Left lobe of liver (tissue), 2 donors: Measurements from ENCODE around the gene CTBP2. TPM values are rescaled to one million over a fixed set of nuclear protein-coding genes. Genes with fewer than 3 reads are reported as not detected.

Experiments
- ATAC-seq: fragments of 200-7000 bp; cut with Tn5 transposase; one replicate; pipeline ENCODE4 v1.9.1; 2020; ENCODE audit warnings: mild to moderate bottlenecking, moderate library complexity
- DNase-seq: peaks from one replicate; pipeline ENCODE4 v3.0.0-alpha.2; 2020; ENCODE audit warnings: low spot score
- total RNA-seq: library from RNA; stranded (reverse); gene quantifications from one replicate; pipeline ENCODE4 v1.2.1, GENCODE V29; 2021
- donor health status: DM: no; HTN: no; CAD: no; lungs with moderate emphysema.
- donor health status: DM: no; HTN: yes; CAD: no.

The CTBP2 gene
- total RNA-seq, 1 donor from 2014 or later: 5.8 TPM

DNA sequence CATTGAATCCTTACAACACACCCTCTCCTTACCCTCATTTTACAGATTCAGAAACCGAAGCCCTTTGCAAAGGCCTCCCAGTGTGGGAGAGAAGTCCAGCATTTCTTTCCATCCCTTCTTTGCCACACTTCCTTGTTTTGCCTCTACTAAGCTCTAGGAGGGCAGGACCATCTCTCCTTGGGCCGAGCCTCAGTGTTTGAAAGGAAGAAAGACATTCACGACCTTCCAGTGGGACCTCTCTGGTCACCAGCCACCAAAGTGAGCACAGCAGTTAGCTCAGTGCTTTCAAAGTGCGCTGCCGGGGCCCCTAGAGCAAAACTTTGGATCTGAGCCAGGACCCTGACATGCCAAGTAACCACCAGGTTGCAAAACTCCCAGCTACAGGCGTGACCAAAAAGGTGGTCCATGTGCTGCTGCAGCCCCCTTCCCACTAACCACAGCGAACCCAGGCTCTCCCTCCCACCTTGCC, 12.4 kb downstream of the CTBP2 start:
- no peak for ATAC-seq
- no peak for DNase-seq

- DNase-seq (no peak), ATAC-seq (no peak)
Observed at GRCh38 chr10:125146791-125147579, 13.4 kb downstream of the CTBP2 start.

- ATAC-seq: no peak
- DNase-seq: no peak
Observed at GRCh38 chr10:125145636-125146035, 14.7 kb downstream of the CTBP2 start.

GRCh38 chr10:125144693-125145623, 15.4 kb downstream of the CTBP2 start:
- ATAC-seq: peak; percentile 71
- no peak for DNase-seq

DNA sequence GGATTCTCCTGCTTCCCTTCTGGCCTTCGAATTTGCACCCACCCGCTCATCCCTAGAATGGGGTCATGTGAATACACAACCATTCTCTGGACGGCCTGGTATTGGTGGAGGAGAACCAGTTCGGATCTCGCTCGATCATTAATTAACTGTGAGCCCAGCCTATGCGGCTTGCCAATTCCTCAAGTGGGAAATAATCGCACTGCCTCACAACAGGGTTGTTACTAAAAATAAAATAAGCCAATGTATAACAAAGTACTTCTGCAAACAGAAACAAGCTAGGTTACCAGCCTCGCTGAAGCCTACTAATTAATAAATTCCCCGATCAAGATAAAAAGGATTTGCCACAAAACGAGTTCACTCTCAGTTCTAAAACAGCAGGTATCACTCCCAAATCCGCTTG, 16.2 kb downstream of the CTBP2 start:
- no peak for DNase-seq
- no peak for ATAC-seq

GRCh38 chr10:125142946-125143345, 17.4 kb downstream of the CTBP2 start:
- ATAC-seq (no peak), DNase-seq (no peak)

DNA sequence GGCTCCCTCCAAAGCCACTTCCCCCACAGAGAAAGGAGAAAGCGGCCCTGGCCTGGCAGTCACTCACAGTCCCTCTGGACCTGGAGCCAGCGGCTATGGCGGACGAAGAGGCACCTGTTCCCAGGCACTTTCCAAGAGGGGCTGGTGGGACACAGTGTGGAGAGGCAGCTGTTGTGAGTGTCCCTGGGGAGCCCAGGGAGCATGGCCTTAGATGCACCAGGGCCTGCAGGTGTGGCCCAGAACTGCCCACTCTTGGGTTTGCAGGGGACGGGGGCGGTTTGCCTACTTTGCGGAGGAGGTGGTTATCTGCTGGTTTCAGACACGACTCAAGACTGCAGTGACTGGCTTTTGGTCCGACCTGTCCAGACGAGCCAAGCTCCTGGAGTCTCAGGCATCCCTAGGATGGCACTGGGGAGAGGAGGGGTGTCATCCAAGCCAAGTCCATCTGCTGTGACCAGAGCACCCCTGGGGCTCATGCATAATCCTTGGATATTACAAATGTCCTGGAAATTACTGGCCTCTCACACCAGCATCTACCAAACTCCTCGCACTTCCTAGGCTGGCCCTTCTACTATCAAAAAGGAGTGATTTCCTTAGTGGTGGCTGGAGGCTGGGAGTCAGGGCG, 18.4 kb downstream of the CTBP2 start:
- DNase-seq: no peak
- no peak for ATAC-seq

DNA sequence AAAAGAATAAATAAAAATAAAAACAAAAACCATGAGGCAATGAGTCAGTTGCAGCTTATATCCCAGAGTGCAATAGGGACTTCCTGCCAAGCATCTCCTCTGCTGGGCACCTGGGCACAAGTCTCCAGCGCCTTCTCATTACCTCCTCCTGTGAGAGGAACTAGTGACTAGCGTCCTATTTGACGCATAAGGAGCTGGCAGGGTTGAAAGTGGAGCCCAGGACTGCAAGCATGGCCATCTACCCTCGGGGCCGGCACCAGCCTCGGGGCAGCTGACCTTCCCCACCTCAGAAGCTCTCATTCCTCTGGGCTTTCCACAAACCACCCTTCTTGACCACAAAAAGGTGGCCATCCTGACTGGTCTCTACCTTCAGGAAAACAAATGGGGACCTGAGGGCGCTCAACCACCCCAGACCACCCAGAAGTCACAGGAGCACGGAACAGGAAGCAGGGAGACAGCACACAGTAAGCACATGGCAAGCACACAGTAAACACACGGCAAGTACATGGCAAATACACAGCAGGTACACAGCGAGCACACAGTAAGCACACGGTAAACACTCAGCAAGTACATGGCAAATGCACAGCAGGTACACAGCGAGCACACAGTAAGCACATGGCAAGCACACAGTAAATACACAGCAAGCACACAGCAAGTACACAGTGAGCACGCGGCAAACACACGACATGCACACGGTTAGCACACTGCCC, 19.1 kb downstream of the CTBP2 start:
- ATAC-seq (no peak), DNase-seq (no peak)

- no peak for DNase-seq
- ATAC-seq: no peak
Observed at GRCh38 chr10:125140151-125140550, 20.2 kb downstream of the CTBP2 start.

DNA sequence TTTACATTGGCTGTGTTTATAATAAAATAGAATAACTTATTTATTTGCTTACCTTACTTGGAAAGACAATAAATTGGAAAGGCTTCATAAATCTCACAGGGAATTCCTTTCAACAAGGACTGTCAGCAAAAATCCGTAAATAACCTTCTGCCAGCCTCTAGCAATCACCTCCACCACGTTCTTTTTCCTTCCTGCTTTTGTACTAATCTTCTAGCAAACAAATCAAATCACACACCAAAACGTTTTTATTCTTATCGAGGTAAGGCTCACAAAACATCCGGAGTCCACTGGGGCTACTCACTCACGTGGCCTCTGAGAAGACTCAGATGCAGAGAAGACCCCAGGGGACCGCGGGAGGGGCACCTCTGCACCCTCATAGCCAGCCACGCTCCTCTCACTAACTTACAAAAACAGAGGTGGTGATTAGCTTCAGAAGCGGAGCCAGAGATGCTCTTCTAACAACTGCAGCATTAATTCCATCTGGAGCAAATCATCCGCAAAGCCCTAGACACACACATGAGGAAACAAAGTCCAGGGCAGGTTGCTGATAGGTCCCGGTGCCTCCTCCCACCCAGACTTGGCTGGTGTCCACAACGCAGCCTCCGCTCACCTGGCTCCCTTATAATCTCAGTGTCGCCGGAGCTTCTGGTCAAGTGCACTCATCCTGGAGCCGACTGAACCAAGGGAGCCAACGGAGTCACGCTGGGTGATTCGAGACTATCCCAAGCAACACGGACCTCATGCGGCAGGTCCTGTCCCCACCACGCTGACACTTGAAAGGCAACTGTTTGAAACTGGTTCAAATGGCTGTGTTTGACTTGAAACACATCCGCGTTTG, 22.5 kb downstream of the CTBP2 start:
- DNase-seq (no peak), ATAC-seq (peak; percentile 37)

GRCh38 chr10:125136087-125136486, 24.3 kb downstream of the CTBP2 start:
- DNase-seq (no peak), ATAC-seq (no peak)

- ATAC-seq (no peak), DNase-seq (no peak)
Observed at GRCh38 chr10:125135771-125136035, 24.7 kb downstream of the CTBP2 start.

DNA sequence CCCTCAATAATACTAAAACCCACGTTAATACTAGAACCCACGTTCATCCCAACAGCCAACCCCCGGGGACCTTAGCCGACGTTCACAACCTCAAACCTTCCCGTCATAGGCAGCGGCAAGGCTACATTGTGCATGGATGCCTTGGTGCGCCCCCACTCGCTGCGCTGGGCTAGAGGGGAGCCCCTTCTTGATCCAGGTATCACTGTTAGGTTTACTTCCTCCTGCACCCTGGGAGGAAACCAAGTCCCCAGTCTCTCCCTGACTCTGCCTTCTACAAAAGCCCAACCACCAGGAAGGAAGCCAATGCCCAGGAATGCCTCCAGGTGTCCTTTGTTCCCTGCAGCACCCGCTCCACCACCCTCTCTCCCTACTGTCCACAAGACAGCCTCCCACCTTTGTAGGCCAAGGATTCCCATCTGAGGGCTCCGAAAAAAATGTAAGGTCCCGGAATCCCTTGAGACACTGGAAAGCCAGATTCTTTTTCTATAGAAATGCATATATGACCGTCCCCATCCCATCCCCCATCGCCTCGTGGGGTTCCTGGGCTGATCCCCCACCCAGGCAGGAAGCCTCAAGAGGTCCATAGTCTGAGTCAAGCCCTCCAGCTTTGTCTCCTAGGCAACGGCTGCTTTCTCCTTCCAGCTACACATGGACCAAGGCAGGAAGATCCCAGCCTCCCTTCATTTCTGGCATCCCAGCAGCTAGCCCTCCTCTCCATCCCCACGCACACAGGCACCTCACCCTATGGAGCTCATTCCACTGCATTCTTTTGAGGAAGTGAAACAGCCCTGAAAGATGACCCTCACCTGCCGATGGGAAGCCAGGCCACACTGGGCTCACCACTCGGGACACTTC, 25.2 kb downstream of the CTBP2 start:
- DNase-seq (no peak), ATAC-seq (no peak)

GRCh38 chr10:125134483-125134848, 25.9 kb downstream of the CTBP2 start:
- ATAC-seq (no peak), DNase-seq (no peak)

DNA sequence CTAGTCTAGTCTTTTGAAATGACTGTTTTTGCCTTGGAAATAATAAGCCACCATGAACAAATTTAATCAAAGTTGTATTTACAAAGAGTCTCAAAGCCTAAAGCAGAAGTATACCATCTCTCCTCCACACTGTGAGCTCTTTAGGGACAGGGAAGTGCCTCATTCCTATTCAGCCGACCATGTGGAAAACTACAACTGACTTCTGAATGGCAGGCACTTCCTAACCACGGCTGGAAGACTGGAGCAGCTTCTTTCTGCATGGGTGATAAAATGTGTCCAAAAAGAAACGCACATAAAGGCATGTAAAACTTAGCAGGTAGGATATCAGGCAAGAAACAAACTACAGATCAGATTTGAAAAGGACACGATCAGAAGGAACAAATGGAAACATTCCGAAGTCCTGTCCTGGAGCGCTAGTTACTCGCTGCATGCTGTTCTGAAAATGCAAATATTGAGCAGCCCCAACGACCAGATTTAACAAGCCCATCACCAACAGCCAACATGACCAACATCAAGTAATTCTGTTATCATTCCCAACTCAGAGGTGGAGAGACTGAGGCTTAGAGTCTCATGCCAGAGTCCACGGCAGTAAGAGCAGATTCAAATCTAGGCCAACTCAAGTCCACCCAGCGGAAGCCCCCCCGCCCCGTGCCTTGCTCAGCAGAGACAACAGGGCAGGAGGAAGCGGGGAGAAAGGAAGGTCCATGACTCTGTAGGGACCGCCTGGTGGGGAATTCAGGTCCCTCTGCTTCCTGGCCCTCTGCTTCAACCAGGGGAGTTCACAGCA, 26.5 kb downstream of the CTBP2 start:
- no peak for DNase-seq
- ATAC-seq: no peak

DNA sequence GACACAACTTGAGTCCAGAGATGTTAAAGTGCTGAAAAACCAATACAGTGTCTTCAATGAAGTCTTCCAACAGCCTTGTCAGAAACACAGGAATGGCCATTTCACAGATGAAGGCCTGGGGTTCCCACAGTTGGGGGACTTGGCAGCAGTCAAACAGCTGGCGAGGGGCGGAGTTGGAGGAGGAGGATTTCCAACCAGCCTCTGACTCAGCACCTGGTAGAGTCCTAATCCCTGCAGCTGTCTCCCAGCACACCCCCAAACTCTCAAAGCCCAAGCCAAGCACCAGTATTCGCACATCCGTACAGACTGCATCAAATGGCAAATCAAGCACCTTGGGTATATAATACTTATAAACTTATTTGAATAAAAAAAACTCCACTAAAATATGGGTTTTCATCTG, 28.0 kb downstream of the CTBP2 start:
- DNase-seq: no peak

DNA sequence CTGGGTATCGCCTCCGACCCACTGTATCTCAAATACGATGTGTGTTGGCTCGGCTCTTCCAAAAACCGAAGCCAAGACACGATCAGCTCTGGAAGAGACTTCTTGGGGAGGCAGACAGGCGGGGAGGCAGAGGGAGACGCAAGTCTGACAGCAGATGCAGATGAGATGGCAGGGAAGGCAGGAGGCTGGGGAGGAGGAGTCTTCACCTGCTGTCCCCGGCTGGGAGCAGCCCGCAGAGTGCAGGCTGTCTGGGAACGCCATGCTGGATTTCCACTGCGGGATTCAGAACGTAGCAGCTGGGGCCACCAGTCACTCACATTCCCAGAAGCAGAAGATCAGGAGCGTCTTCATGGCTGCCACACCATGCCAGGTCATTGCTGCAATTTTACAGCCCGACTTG, 29.4 kb downstream of the CTBP2 start:
- DNase-seq (no peak), ATAC-seq (no peak)

More for the DNA sequence above, 28.0 kb downstream of the CTBP2 start:
- no peak for ATAC-seq

- ATAC-seq (no peak), DNase-seq (no peak)
Observed at GRCh38 chr10:125130260-125130659, 30.1 kb downstream of the CTBP2 start.

DNA sequence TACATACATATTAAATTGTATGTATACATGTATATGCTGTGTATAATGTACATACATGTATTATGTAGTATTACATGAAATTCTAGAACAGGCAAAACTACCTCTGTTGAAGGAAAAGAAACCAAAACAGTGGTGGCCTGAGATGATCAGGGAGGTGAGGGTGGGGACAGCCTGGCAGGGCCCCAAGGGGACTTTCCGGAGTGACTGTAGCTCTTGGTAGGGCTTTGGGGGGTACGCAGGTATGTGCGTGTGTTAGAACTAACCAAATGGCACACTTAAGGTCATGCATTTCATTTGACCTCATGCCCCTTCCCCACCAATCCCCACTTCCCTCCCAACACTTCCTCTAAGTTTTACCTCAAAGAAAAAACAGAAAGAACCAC, 31.3 kb downstream of the CTBP2 start:
- DNase-seq: no peak
- no peak for ATAC-seq
